GM12873 (cell line): ENCODE results near the gene TIAM1.

Experiments
- TF ChIP-seq, protein P1 (sequence below): IDR thresholded peaks from 2 replicates; pipeline ENCODE4 v1.5.1; 2012; ENCODE audit warnings: low read depth, mild to moderate bottlenecking, moderate library complexity, low read length, control low read depth; ENCODE audit not compliant: insufficient read depth; ENCODE audit errors: missing control alignments

The TIAM1 gene

DNA sequence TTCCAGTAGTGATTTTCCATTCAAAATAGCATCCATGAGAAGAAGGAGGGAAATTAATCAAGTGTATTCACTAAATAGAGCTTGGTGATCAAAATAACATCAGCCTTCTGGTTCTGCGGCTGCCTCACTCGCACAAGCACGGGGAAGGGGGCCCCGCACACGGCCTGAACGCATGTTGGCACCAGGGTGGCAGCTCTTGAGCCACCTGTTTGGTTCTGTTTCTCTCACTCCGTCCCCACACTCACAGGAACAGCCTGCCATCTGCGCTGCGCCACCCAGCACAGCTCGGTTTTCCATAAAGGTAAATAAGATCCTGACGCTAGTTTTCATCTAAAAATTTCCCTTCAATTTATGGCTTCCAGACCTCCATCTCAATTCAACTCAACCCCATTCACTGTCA, 49.4 kb downstream of the TIAM1 start:
- TF ChIP-seq, protein P1, sequence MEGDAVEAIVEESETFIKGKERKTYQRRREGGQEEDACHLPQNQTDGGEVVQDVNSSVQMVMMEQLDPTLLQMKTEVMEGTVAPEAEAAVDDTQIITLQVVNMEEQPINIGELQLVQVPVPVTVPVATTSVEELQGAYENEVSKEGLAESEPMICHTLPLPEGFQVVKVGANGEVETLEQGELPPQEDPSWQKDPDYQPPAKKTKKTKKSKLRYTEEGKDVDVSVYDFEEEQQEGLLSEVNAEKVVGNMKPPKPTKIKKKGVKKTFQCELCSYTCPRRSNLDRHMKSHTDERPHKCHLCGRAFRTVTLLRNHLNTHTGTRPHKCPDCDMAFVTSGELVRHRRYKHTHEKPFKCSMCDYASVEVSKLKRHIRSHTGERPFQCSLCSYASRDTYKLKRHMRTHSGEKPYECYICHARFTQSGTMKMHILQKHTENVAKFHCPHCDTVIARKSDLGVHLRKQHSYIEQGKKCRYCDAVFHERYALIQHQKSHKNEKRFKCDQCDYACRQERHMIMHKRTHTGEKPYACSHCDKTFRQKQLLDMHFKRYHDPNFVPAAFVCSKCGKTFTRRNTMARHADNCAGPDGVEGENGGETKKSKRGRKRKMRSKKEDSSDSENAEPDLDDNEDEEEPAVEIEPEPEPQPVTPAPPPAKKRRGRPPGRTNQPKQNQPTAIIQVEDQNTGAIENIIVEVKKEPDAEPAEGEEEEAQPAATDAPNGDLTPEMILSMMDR, result no peak

- TF ChIP-seq, protein P1, result no peak
Observed at GRCh38 chr21:31293986-31294385, 50.1 kb downstream of the TIAM1 start.

- TF ChIP-seq, protein P1, result no peak
Observed at GRCh38 chr21:31290765-31291164, 53.3 kb downstream of the TIAM1 start.

GRCh38 chr21:31289702-31290101, 54.4 kb downstream of the TIAM1 start:
- TF ChIP-seq, protein P1, result no peak

- TF ChIP-seq, protein P1, result no peak
Observed at GRCh38 chr21:31288191-31288590, 55.9 kb downstream of the TIAM1 start.

- TF ChIP-seq, protein P1, result no peak
Observed at GRCh38 chr21:31287201-31287600, 56.9 kb downstream of the TIAM1 start.

GRCh38 chr21:31286621-31287020, 57.4 kb downstream of the TIAM1 start:
- TF ChIP-seq, protein P1, result no peak
